Heart left ventricle (tissue), 13 donors: ENCODE measurements around the gene BNC2.

Source experiments
- CTCF ChIP-seq, 12 donors: fragments of 200-600 bp; sonication (generic) in 4 of 12; IDR thresholded peaks; one replicate each; pipeline versions ENCODE4 v1.5.0 to v1.8.0; 2018 to 2022; ENCODE audit warnings: antibody characterized with exemption in 12 of 12, mild to moderate bottlenecking in 5 of 12
- POLR2A ChIP-seq, 2 donors: fragments of 450-650 bp; IDR thresholded peaks; one replicate each; pipeline ENCODE4 v1.6.1; 2017; ENCODE audit warnings: antibody characterized with exemption in 2 of 2, mild to moderate bottlenecking in 2 of 2, moderate library complexity in 2 of 2
- donor health status: ischemic (EF 13 %, LVEDD 7.1; RV severe dilation, severe dysfunction).
- donor health status: DM: no; HTN: yes; CAD: no.
- donor health status: DM: no; HTN: no; CAD: no.
- donor health status: ischemic (EF 25% LVEDD 6.9; RV normal size, moderate dysfunction).
- donor health status: ischemic (EF 25% LVEDD 5.7; RV mildly dilated, moderate dysfunction).
- donor health status: ischemic (EF 35%, LVEDD 5.7; RV mildly dilated, moderate dysfunction).
- donor health status: nonischemic (EF 11% LVEDD 7.7; RV severe dilation, severe dysfunction).
- donor health status: DM: yes; HTN: yes; CAD: no.
- donor health status: PGD.
- donor health status: ischemic (EF 29% LVEDD 5.4; RV normal size, mild dysfunction).
- donor health status: nonischemic (EF 23%, LVEDD 6.1; RV moderate dilation, normal function).

DNA sequence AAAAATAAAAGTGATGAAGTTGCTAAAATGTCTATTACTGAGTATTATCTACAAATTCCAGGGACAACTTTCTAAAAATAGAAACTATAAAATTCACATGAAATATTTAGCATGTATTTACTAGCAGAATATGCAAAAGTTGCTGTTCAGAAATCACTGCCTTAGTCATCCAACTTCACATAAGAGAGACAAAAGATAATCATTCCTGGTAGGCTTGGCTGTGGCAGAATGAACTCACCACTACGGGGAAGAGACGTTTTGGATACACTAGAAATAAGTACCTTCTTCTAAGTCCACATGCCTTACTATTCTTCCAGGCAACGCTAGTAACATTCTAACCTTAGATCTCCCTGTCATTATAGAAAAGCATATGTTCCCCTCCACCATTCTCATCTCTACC lies 272.2 kb downstream of the BNC2 start:
- TF ChIP-seq CTCF (IDR thresholded peaks at IDR 0.05) = no peak
- TF ChIP-seq POLR2A (IDR thresholded peaks at IDR 0.05) = no peak
